Right ventricle myocardium inferior (tissue), 1 donor: Measurements from ENCODE around the gene PCSK2. TPM values are rescaled to one million over a fixed set of nuclear protein-coding genes. Genes with fewer than 3 reads are reported as not detected.
"Not testable (repeated sequence)": the region's sequence is repeated elsewhere in the genome, so short reads cannot be mapped to it uniquely, and the experiment has no call there.

Experiments used
- ATAC-seq: fragments of 200-7000 bp; cut with Tn5 transposase; one replicate; pipeline ENCODE4 v1.9.1; 2020; ENCODE audit warnings: mild to moderate bottlenecking, moderate library complexity
- DNase-seq: peaks from one replicate; pipeline ENCODE4 v3.0.0; 2021; ENCODE audit errors: missing footprints
- intact Hi-C: fragments of 100-400 bp; cut with DNase I; formaldehyde crosslinking; loops from one replicate; pipeline ENCODE4 v1.11.0; 2022
- long read RNA-seq: library from polyadenylated mRNA; unstranded; transcript quantifications from one replicate; pipeline ENCODE4 v2.0.0, GENCODE V29; 2021
- total RNA-seq: library from RNA; stranded (reverse); fragmentation: NEBNext Ultra II Directional; extraction: Animal tissue kit (Norgen Biotek cat#: 25700); gene quantifications from one replicate; pipeline ENCODE4 v1.2.1, GENCODE V29; 2021
- donor health status: DM: no; HTN: yes; CAD: no; lungs with severe emphysema.

The PCSK2 gene, protein sequence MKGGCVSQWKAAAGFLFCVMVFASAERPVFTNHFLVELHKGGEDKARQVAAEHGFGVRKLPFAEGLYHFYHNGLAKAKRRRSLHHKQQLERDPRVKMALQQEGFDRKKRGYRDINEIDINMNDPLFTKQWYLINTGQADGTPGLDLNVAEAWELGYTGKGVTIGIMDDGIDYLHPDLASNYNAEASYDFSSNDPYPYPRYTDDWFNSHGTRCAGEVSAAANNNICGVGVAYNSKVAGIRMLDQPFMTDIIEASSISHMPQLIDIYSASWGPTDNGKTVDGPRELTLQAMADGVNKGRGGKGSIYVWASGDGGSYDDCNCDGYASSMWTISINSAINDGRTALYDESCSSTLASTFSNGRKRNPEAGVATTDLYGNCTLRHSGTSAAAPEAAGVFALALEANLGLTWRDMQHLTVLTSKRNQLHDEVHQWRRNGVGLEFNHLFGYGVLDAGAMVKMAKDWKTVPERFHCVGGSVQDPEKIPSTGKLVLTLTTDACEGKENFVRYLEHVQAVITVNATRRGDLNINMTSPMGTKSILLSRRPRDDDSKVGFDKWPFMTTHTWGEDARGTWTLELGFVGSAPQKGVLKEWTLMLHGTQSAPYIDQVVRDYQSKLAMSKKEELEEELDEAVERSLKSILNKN
- total RNA-seq: 1.3 TPM
- long read RNA-seq, full-length matches to known transcripts: 2 of 4 reads
- long read RNA-seq, partial matches to known transcripts: 0 of 4 reads
- long read RNA-seq, other reads (novel, unspliced or antisense): 2 of 4 reads

DNA sequence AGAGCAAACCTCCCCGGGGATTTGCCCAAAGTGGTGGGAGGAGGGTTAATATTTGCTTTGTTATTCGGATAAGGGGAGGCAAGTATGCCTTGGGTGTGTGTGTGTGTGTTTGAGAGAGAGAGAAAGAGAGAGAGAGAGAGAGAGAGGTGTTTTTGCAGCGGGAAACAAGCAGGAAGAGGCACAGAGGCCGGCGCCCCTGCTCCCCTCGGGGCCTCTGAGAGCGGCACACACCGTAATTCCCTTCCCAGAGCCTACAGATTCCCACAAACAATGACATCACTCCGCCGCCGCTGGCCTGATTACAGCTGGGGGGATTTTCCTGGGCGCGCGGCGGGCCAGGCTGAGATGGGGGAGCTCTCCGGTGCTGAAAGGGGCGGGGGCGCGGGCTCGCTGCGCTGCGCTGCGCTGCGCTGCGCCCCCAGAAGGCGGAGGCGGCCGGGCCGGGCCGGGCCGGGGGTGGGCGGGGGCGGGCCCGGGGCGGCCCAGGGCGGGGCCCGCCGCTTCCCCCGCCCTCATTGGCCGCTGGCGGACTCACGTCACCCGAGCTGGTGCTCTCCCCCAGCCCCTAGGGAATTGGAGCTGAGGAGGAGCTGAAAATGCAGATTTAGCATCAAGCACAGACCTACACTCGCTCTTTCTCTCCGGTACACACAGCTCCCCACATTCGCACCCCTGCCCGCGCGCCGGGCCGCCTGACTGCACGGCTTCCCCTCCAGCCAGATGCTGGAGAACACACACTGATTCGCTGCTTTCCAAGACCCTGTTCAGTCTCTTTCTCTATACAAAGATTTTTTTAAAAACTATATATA, at the start of gene PCSK2:
TSS of gene PCSK2 (plus strand) at position 631 of the 809 bp plus-strand sequence. CDS start 266 bp downstream, outside the sequence.
- intact Hi-C loops: no loop called here
- no peak for DNase-seq
- peak; percentile 67 for ATAC-seq

- DNase-seq: no peak
- intact Hi-C loops: no loop called here
- no peak for ATAC-seq
These were observed 49.5 kb upstream of the PCSK2 start for GRCh38 chr20:17177341-17177740.

DNA sequence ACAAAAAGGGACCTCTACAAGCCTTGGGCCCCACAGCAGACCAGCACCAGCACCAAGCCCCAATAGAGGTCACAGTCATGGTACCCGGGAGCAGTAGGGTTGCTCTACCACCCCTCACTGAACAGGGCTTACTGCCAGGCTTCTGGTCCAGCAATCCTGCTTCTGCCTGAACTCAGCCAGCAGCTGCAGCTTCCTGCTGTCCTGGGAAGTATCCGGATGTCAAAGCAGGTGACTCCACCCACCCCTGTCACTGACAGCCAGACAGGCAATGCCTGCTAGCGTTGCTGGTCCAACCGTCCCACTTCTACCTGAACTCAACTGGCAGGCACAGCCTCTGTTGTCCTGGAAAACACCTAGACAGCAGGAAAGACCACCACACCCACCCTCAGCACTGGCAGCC, 47.0 kb upstream of the PCSK2 start:
- ATAC-seq (no peak), DNase-seq (no peak)
- intact Hi-C loops: no loop called here

- no peak for ATAC-seq
- no peak for DNase-seq
- intact Hi-C loops: no loop called here
These were observed 36.7 kb upstream of the PCSK2 start for GRCh38 chr20:17189976-17190695.

DNA sequence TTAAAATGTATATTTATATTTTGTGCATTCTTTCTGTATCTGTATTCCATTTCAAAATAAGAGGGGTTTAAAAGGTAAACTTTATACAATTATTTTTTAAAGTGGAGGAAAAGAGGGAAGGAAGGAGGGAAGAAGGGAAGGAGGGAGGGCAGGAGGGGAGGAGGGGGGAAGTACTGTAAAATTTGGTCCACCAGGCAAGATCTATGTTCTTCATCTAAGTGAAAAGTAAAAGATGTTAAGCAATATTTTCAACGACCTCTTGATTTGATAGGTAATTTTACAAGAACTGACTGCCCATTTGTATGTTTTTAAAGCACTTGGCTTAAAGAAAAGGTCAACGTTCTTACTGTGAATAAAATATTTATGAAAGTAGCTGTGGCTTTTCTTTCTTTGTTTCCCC, 29.8 kb upstream of the PCSK2 start:
- ATAC-seq (no peak), DNase-seq (no peak)
- intact Hi-C loops: no loop called here

- intact Hi-C loops: no loop called here
- DNase-seq (no peak), ATAC-seq (no peak)
These were observed 24.8 kb upstream of the PCSK2 start for GRCh38 chr20:17202030-17202429.

GRCh38 chr20:17202673-17203072, 24.2 kb upstream of the PCSK2 start:
- DNase-seq: no peak
- intact Hi-C loops: no loop called here
- ATAC-seq: no peak

- no peak for DNase-seq
- ATAC-seq: no peak
- intact Hi-C loops: no loop called here
These were observed 21.6 kb upstream of the PCSK2 start for GRCh38 chr20:17205084-17205813.

DNA sequence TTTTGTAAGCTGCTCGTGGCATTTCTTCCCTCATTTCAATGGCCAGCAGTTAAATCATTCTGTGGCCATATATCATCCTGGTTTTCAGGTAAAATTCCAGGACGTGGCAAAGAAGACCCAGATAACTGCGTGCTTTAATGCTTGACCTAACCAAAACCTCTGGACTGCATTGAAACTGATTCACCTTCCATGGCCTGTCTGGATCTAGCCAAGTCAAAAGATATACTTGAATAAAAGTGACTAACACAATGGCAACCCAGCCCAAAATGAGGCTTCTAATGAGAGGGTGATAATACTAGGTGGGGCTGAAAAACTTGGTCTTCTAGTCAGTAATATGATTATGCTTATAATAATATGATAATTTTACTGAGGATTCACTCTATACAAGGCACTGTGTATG, 16.5 kb upstream of the PCSK2 start:
- intact Hi-C loops: no loop called here
- no peak for DNase-seq
- no peak for ATAC-seq

GRCh38 chr20:17210983-17211382, 15.9 kb upstream of the PCSK2 start:
- ATAC-seq (no peak), DNase-seq (no peak)
- intact Hi-C loops: no loop called here

DNA sequence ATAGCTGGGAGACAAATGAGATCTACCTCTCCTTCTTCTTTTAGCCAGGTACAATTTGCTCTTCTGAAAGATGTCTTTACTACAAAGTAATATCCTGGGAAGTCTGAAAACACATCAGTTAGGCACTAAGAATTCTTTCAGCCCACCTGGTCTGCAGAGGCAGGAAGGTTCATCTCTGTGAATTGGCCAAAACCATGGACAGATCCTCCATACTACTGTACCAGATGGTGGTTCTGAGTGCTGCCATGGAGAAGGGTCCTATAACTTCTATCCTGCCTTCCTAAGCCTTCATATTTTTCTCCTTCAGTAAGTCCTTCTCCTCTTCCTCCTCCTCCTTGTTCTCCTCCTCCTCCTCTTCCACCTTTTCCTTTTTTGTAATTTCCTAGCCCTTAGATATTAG, 11.7 kb upstream of the PCSK2 start:
- intact Hi-C loops: no loop called here
- DNase-seq: no peak
- no peak for ATAC-seq

DNA sequence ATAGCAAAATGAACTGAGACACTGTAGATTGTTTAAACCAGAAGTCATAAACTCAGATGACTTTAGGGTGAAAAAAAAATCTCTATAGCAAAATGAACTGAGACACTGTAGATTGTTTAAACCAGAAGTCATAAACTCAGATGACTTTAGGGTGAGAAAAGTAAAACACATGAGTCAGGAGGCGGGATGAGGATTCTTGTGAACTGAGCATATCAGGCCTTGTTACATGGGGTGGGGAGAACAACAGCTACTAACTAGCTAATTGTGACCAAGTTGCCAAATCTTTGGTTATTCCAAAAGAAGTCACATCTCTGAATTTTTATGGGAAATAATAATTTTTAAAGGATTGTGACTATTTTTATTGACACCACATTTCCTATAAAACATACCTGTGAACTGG, 7.0 kb upstream of the PCSK2 start:
- DNase-seq, ATAC-seq, intact Hi-C loops: not testable (repeated sequence)

GRCh38 chr20:17223553-17223952, 3.3 kb upstream of the PCSK2 start:
- DNase-seq (no peak), ATAC-seq (no peak)
- intact Hi-C loops: no loop called here

- intact Hi-C loops: no loop called here
- DNase-seq (peak; percentile 66), ATAC-seq (no peak)
These were observed 910 bp upstream of the PCSK2 start for GRCh38 chr20:17225851-17226409.

DNA sequence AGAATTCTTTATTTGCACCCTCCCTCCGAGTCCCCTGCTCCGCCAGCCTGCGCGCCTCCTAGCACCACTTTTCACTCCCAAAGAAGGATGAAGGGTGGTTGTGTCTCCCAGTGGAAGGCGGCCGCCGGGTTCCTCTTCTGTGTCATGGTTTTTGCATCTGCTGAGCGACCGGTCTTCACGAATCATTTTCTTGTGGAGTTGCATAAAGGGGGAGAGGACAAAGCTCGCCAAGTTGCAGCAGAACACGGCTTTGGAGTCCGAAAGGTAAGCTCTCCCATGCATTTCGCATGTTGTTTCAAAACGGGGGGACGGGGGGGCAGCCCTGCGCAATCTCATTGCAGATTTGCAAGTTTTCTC, 357 bp downstream of the PCSK2 start:
- DNase-seq: no peak
- intact Hi-C loops: no loop called here

GRCh38 chr20:17227669-17228623, 1.1 kb downstream of the PCSK2 start:
- no peak for DNase-seq
- intact Hi-C loops: no loop called here
- ATAC-seq: no peak

More for the DNA sequence above, 357 bp downstream of the PCSK2 start:
- ATAC-seq: no peak

DNA sequence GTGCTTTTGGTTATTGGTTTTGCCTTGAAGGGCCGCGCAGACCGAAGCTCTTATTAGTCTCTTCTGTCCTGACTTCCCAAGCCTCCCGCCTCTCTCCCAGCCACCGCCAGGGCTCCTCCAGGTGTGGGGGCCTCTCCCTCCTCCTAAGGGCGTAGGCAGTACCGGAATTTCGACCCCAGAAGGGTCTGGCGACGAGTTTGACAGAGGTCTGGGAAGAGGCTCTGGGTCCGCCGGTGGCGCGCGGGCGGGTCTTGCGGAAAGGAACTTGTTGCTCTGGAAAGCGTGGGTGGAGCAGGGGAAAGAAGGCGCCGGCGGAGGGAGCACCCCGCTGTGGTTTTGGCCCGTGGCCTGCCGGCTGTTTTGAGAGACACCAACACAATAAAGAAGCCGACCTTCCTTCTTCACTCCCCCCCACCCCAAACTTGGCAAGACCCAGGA, 1.8 kb downstream of the PCSK2 start:
- intact Hi-C loops: no loop called here
- ATAC-seq (no peak), DNase-seq (peak; percentile 60)
